Neural progenitor cell (in vitro differentiated cells): ENCODE measurements around the gene DBH. TPM values are rescaled to one million over a fixed set of nuclear protein-coding genes. Genes with fewer than 3 reads are reported as not detected.

Experiments
- DNase-seq: peaks from one replicate; pipeline ENCODE4 v3.0.0-alpha.2; 2016; ENCODE audit warnings: low spot score
- H2AFZ ChIP-seq: fragments of 200-600 bp; sonication (generic); replicated peaks from 2 replicates; pipeline ENCODE4 v1.6.1; 2016; ENCODE audit warnings: antibody characterized with exemption
- H3F3A ChIP-seq: fragments of 200-600 bp; sonication (generic); 2 replicates; pipeline ENCODE4 v1.6.1; 2016; ENCODE audit warnings: antibody characterized with exemption, low read depth
- H3K27ac ChIP-seq: fragments of 200-600 bp; sonication (generic); 2 replicates; pipeline ENCODE4 v1.5.1; 2016; ENCODE audit warnings: mild to moderate bottlenecking
- H3K27me3 ChIP-seq: fragments of 200-600 bp; sonication (generic); 2 replicates; pipeline ENCODE4 v1.6.1; 2016; ENCODE audit warnings: mild to moderate bottlenecking, moderate library complexity
- H3K36me3 ChIP-seq: fragments of 200-600 bp; sonication (generic); 2 replicates; pipeline ENCODE4 v1.5.1; 2016
- H3K4me1 ChIP-seq: fragments of 200-600 bp; sonication (generic); 2 replicates; pipeline ENCODE4 v1.6.1; 2016; ENCODE audit warnings: mixed run types
- H3K4me2 ChIP-seq: fragments of 200-600 bp; sonication (generic); 2 replicates; pipeline ENCODE4 v1.6.1; 2016
- H3K4me3 ChIP-seq: fragments of 200-600 bp; sonication (generic); 2 replicates; pipeline ENCODE4 v1.5.1; 2016
- H3K79me2 ChIP-seq: fragments of 200-600 bp; sonication (generic); 2 replicates; pipeline ENCODE4 v1.6.1; 2016; ENCODE audit warnings: low read depth
- H3K9ac ChIP-seq: fragments of 200-600 bp; sonication (generic); 2 replicates; pipeline ENCODE4 v1.6.1; 2016
- H3K9me3 ChIP-seq: fragments of 200-600 bp; sonication (generic); 2 replicates; pipeline ENCODE4 v1.5.1; 2016; ENCODE audit warnings: low read depth
- H4K20me1 ChIP-seq: fragments of 200-600 bp; sonication (generic); 2 replicates; pipeline ENCODE4 v1.6.1; 2016; ENCODE audit warnings: low read depth
- H3K27ac Mint-ChIP-seq: 3 replicates; pipeline ENCODE4 v1.8.0; 2021; ENCODE audit warnings: mixed read lengths
- H3K27me3 Mint-ChIP-seq: 2 replicates; pipeline ENCODE4 v1.8.0; 2022; ENCODE audit warnings: low read depth, mild to moderate bottlenecking, inconsistent platforms, moderate library complexity, mixed read lengths; ENCODE audit not compliant: insufficient read depth
- H3K36me3 Mint-ChIP-seq: 3 replicates; pipeline ENCODE4 v1.8.0; 2021; ENCODE audit warnings: mixed read lengths
- H3K4me1 Mint-ChIP-seq: 3 replicates; pipeline ENCODE4 v1.8.0; 2021; ENCODE audit warnings: mixed read lengths
- H3K4me3 Mint-ChIP-seq: 3 replicates; pipeline ENCODE4 v1.8.0; 2021; ENCODE audit warnings: mild to moderate bottlenecking, moderate library complexity, mixed read lengths
- H3K9me3 Mint-ChIP-seq: 3 replicates; pipeline ENCODE4 v1.8.0; 2020; ENCODE audit warnings: mixed read lengths
- CTCF ChIP-seq: fragments of 200-600 bp; sonication (generic); IDR thresholded peaks from 2 replicates; pipeline ENCODE4 v1.5.1; 2017; ENCODE audit warnings: antibody characterized with exemption, mild to moderate bottlenecking
- EZH2 ChIP-seq: fragments of 200-600 bp; sonication (generic); IDR thresholded peaks from 2 replicates; pipeline ENCODE4 v1.6.1; 2017; ENCODE audit warnings: antibody characterized with exemption, mild to moderate bottlenecking, moderate library complexity
- EZH2phosphoT487 ChIP-seq: fragments of 200-600 bp; sonication (generic); IDR thresholded peaks from 2 replicates; pipeline ENCODE4 v1.6.1; 2017; ENCODE audit warnings: antibody characterized with exemption
- total RNA-seq: library from RNA; depleted of rRNA; stranded (reverse); fragments of >200 nt; gene quantifications from 2 replicates; pipeline ENCODE4 v1.2.3, GENCODE V29; 2015; ENCODE audit warnings: low replicate concordance

Gene DBH
- total RNA-seq, 1 donor from 2014 or later = not detected

DNA sequence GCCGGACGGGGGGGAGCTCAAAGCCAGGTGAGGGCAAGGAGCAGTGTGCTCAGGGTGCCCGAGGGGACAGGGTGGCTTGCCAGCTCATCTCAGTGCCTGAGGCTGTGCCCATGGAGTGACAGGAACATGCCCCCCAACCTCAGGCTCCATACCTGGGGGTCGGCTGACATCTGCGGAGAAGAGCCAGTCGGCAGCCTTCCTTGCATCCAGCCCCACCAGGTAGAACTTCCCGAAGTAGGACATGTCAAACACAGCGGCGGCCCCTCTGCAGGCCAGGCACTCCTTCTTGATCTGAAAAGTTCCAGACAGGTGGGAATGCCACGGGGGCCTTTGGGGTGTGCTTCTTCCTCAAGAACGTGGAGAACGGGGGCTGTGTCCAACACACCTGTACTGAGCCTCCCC is 59.9 kb downstream of the DBH start:
- no peak for TF ChIP-seq EZH2
- TF ChIP-seq CTCF = no peak
- no peak for TF ChIP-seq EZH2phosphoT487
- no peak overlapping the region for H3K4me3 Mint-ChIP-seq
- Histone ChIP-seq H4K20me1 (no peaks in the 10 kb centered on the region), H3K9me3 (no peaks in the 10 kb centered on the region), H3K27ac (no peak overlapping the region), H3K4me2 (no peak overlapping the region), H3K4me3 (no peak overlapping the region), H3K27me3 (no peaks in the 10 kb centered on the region), H2AFZ (no peak overlapping the region), H3F3A (no peaks in the 10 kb centered on the region), H3K36me3 (no peaks in the 10 kb centered on the region), H3K79me2 (no peaks in the 10 kb centered on the region), H3K4me1 (no peaks in the 10 kb centered on the region), H3K9ac (no peak overlapping the region)
- no peaks in the 10 kb centered on the region for H3K9me3 Mint-ChIP-seq
- no peak overlapping the region for H3K27ac Mint-ChIP-seq
- peaks cover 13% of the 10 kb centered on the region for H3K27me3 Mint-ChIP-seq
- no peak for DNase-seq
- peaks cover 20% of the 10 kb centered on the region for H3K4me1 Mint-ChIP-seq
- H3K36me3 Mint-ChIP-seq = peaks cover 1% of the 10 kb centered on the region

DNA sequence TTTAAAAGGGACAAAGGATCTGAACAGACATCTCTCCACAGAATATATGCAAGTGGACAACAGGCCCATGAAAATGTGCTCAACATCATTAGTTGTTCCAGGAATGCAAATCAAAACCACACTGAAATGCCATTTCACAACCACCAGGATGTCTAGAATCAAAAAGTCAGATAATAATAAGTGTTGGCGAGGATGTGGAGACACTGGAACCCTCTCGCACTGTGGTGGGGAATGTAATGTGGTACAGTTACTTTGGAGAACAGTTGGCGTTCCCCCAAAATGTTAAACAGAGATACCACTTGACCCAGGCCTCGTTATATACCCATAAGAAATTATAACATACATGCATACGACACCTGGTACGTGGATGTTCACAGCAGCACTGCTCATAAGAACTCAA is 63.4 kb downstream of the DBH start:
- H3K27ac Mint-ChIP-seq = no peak overlapping the region
- Histone ChIP-seq H3F3A (no peaks in the 10 kb centered on the region), H3K4me1 (peaks cover 12% of the 10 kb centered on the region), H3K4me3 (no peak overlapping the region), H3K9ac (no peak overlapping the region), H3K27ac (no peak overlapping the region), H3K27me3 (no peaks in the 10 kb centered on the region), H3K36me3 (no peaks in the 10 kb centered on the region), H3K4me2 (no peak overlapping the region), H4K20me1 (no peaks in the 10 kb centered on the region), H2AFZ (no peak overlapping the region), H3K9me3 (no peaks in the 10 kb centered on the region), H3K79me2 (no peaks in the 10 kb centered on the region)
- TF ChIP-seq EZH2 = no peak
- no peak for TF ChIP-seq EZH2phosphoT487
- no peak for TF ChIP-seq CTCF
- H3K4me3 Mint-ChIP-seq = no peak overlapping the region
- no peaks in the 10 kb centered on the region for H3K9me3 Mint-ChIP-seq
- DNase-seq = no peak
- peaks cover 10% of the 10 kb centered on the region for H3K27me3 Mint-ChIP-seq
- H3K4me1 Mint-ChIP-seq = peaks cover 15% of the 10 kb centered on the region
- peaks cover 1% of the 10 kb centered on the region for H3K36me3 Mint-ChIP-seq

DNA sequence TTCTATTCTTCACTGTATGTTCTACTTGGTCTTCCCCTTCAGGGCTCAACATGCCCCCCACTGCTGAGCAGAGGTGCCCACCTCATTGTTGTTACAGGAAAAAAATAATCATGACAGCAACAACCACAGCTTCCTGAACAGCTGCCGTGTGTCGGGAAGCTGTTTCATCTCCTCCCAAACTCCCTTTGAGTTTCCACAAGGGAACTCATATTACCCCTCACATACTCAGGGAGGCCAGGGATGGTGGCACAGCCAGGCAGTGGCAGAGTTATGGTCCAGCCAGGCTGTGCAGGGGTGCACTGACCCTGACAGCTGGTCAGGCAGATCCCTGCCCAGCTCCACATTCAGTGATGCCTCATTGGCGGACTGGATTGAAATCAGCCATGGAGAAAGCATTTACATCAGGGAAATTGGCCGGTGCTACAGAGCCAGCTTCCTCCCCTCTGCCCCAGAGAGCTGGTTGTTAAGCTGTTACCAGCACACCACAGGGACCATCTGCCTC is 64.7 kb downstream of the DBH start:
- Mint-ChIP-seq H3K36me3 (peaks cover 1% of the 10 kb centered on the region), H3K4me3 (no peak overlapping the region), H3K27ac (no peak overlapping the region), H3K4me1 (peaks cover 15% of the 10 kb centered on the region), H3K9me3 (no peaks in the 10 kb centered on the region), H3K27me3 (peaks cover 8% of the 10 kb centered on the region)
- Histone ChIP-seq H3K36me3 (no peaks in the 10 kb centered on the region), H3K4me3 (no peak overlapping the region), H2AFZ (no peak overlapping the region), H3K4me2 (no peak overlapping the region), H3K9ac (no peak overlapping the region), H3K4me1 (peaks cover 12% of the 10 kb centered on the region), H4K20me1 (no peaks in the 10 kb centered on the region), H3F3A (no peaks in the 10 kb centered on the region), H3K27ac (no peak overlapping the region), H3K79me2 (no peaks in the 10 kb centered on the region), H3K27me3 (no peaks in the 10 kb centered on the region), H3K9me3 (no peaks in the 10 kb centered on the region)
- DNase-seq = no peak
- TF ChIP-seq CTCF (no peak), EZH2phosphoT487 (no peak), EZH2 (no peak)
